ENCODE results near the gene TAAR6. TPM values are rescaled to one million over a fixed set of nuclear protein-coding genes. Genes with fewer than 3 reads are reported as not detected.

The TAAR6 gene
- polyA plus RNA-seq, 1 donor (not counting 4 experiments of a cell fraction or from before 2014, with no cell fraction given), result not detected

- Histone ChIP-seq H3K36me3 (ENCODE audit: control insufficient read depth in 2 of 2, extremely low read depth in 1 of 2, insufficient read depth in 2 of 2, low read length in 2 of 2) (no peaks in the 10 kb centered on the region), H3K4me3 (ENCODE audit: control insufficient read depth in 2 of 3, extremely low read depth in 1 of 3, insufficient read depth in 2 of 3, low read depth in 1 of 3, low read length in 3 of 3) (no peak overlapping the region), H3K79me2 (ENCODE audit: control insufficient read depth, insufficient read depth, low read length) (no peaks in the 10 kb centered on the region), H3K27me3 (ENCODE audit: control insufficient read depth, extremely low read depth, insufficient read depth, low read length) (no peaks in the 10 kb centered on the region), H3K27ac (ENCODE audit: control insufficient read depth, insufficient read depth, low read length) (no peak overlapping the region), H2AFZ (ENCODE audit: control insufficient read depth, low read length) (no peak overlapping the region), H3K9ac (ENCODE audit: control insufficient read depth, extremely low read depth, insufficient read depth, low read length) (no peak overlapping the region), H4K20me1 (ENCODE audit: control insufficient read depth, extremely low read depth, insufficient read depth, low read length) (no peaks in the 10 kb centered on the region), H3K4me1 (ENCODE audit: control insufficient read depth, extremely low read depth, insufficient read depth, low read length) (no peaks in the 10 kb centered on the region), H3K9me3 (ENCODE audit: control insufficient read depth, low read depth, low read length) (no peaks in the 10 kb centered on the region), H3K4me2 (ENCODE audit: control insufficient read depth, extremely low read depth, insufficient read depth, low read depth, low read length) (no peak overlapping the region), H3K9me1 (ENCODE audit: control insufficient read depth, extremely low read depth, insufficient read depth, low read length) (no peaks in the 10 kb centered on the region)
- dilution Hi-C loops (cut with MboI; ENCODE audit: extremely low pct_ligation_motif_present, low sequenced_read_pairs), result no loop called here
- TF ChIP-seq, protein P1, sequence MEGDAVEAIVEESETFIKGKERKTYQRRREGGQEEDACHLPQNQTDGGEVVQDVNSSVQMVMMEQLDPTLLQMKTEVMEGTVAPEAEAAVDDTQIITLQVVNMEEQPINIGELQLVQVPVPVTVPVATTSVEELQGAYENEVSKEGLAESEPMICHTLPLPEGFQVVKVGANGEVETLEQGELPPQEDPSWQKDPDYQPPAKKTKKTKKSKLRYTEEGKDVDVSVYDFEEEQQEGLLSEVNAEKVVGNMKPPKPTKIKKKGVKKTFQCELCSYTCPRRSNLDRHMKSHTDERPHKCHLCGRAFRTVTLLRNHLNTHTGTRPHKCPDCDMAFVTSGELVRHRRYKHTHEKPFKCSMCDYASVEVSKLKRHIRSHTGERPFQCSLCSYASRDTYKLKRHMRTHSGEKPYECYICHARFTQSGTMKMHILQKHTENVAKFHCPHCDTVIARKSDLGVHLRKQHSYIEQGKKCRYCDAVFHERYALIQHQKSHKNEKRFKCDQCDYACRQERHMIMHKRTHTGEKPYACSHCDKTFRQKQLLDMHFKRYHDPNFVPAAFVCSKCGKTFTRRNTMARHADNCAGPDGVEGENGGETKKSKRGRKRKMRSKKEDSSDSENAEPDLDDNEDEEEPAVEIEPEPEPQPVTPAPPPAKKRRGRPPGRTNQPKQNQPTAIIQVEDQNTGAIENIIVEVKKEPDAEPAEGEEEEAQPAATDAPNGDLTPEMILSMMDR (optimal IDR thresholded peaks at IDR 0.05 in 1 of 3, IDR thresholded peaks at IDR 0.05 in 1 of 3, conservative IDR thresholded peaks at IDR 0.05 in 1 of 3; ENCODE audit: extremely low read depth in 1 of 3, insufficient read depth in 2 of 3, low read length in 3 of 3), result no peak
- no peak for TF ChIP-seq EZH2 (IDR thresholded peaks at IDR 0.05; ENCODE audit: low read length)
- DNase-seq (ENCODE audit: low read depth, low spot score), result no peak
- no peak for FAIRE-seq
Measured at GRCh38 chr6:132592855-132593254, 22.7 kb downstream of the TAAR6 start.

GRCh38 chr6:132596201-132596600, 26.1 kb downstream of the TAAR6 start:
- no peak overlapping the region for H2AFZ ChIP-seq (ENCODE audit: control insufficient read depth, low read length)
- FAIRE-seq (no peak), DNase-seq (ENCODE audit: low read depth, low spot score) (no peak)
- dilution Hi-C loops (cut with MboI; ENCODE audit: extremely low pct_ligation_motif_present, low sequenced_read_pairs), result no loop called here
- H3K9me1 ChIP-seq (ENCODE audit: control insufficient read depth, extremely low read depth, insufficient read depth, low read length), result no peaks in the 10 kb centered on the region
- H4K20me1 ChIP-seq (ENCODE audit: control insufficient read depth, extremely low read depth, insufficient read depth, low read length), result no peaks in the 10 kb centered on the region
- no peaks in the 10 kb centered on the region for H3K79me2 ChIP-seq (ENCODE audit: control insufficient read depth, insufficient read depth, low read length)
- no peaks in the 10 kb centered on the region for H3K27me3 ChIP-seq (ENCODE audit: control insufficient read depth, extremely low read depth, insufficient read depth, low read length)
- H3K36me3 ChIP-seq (ENCODE audit: control insufficient read depth in 2 of 2, extremely low read depth in 1 of 2, insufficient read depth in 2 of 2, low read length in 2 of 2), result no peaks in the 10 kb centered on the region
- H3K4me2 ChIP-seq (ENCODE audit: control insufficient read depth, extremely low read depth, insufficient read depth, low read depth, low read length), result no peak overlapping the region
- H3K9me3 ChIP-seq (ENCODE audit: control insufficient read depth, low read depth, low read length), result no peaks in the 10 kb centered on the region
- no peaks in the 10 kb centered on the region for H3K4me1 ChIP-seq (ENCODE audit: control insufficient read depth, extremely low read depth, insufficient read depth, low read length)
- H3K27ac ChIP-seq (ENCODE audit: control insufficient read depth, insufficient read depth, low read length), result no peak overlapping the region
- no peak overlapping the region for H3K4me3 ChIP-seq (ENCODE audit: control insufficient read depth in 2 of 3, extremely low read depth in 1 of 3, insufficient read depth in 2 of 3, low read depth in 1 of 3, low read length in 3 of 3)
- H3K9ac ChIP-seq (ENCODE audit: control insufficient read depth, extremely low read depth, insufficient read depth, low read length), result no peak overlapping the region
- TF ChIP-seq, protein P1 (optimal IDR thresholded peaks at IDR 0.05 in 1 of 3, IDR thresholded peaks at IDR 0.05 in 1 of 3, conservative IDR thresholded peaks at IDR 0.05 in 1 of 3; ENCODE audit: extremely low read depth in 1 of 3, insufficient read depth in 2 of 3, low read length in 3 of 3), result no peak
- no peak for TF ChIP-seq EZH2 (IDR thresholded peaks at IDR 0.05; ENCODE audit: low read length)
